Nephron progenitor cell (in vitro differentiated cells): ENCODE measurements around the gene MUTYH.
A peak's percentile ranks its signal among the peaks of the same experiment; 100 is the strongest.

ENCODE experiments used
- DNase-seq: peaks from one replicate; pipeline ENCODE4 v3.0.0; 2021
- H3K27ac Mint-ChIP-seq: 2 replicates; pipeline ENCODE4 v1.8.0; 2021; ENCODE audit warnings: mild to moderate bottlenecking, moderate library complexity, mixed read lengths
- H3K27me3 Mint-ChIP-seq: 2 replicates; pipeline ENCODE4 v1.8.0; 2021; ENCODE audit warnings: mild to moderate bottlenecking, low read depth, mixed read lengths; ENCODE audit not compliant: poor library complexity
- H3K36me3 Mint-ChIP-seq: 2 replicates; pipeline ENCODE4 v1.8.0; 2021; ENCODE audit warnings: low read depth, mixed read lengths
- H3K4me1 Mint-ChIP-seq: 2 replicates; pipeline ENCODE4 v1.8.0; 2021; ENCODE audit warnings: mixed read lengths
- H3K4me3 Mint-ChIP-seq: 2 replicates; pipeline ENCODE4 v1.8.0; 2021; ENCODE audit warnings: mild to moderate bottlenecking, moderate library complexity, mixed read lengths
- H3K9me3 Mint-ChIP-seq: 2 replicates; pipeline ENCODE4 v1.8.0; 2021; ENCODE audit warnings: mild to moderate bottlenecking, moderate library complexity, mixed read lengths
- CTCF ChIP-seq: fragments of 200-600 bp; sonication (generic); IDR thresholded peaks from 2 replicates; pipeline ENCODE4 v1.5.0; 2021; ENCODE audit warnings: antibody characterized with exemption

Gene MUTYH

GRCh38 chr1:45321444-45321843 lies 18.8 kb downstream of the MUTYH start:
- Mint-ChIP-seq H3K4me1 (peaks cover 42% of the 10 kb centered on the region), H3K27ac (peak overlapping the region; percentile 26), H3K36me3 (peaks cover 21% of the 10 kb centered on the region), H3K9me3 (peaks cover 17% of the 10 kb centered on the region), H3K4me3 (no peak overlapping the region), H3K27me3 (no peaks in the 10 kb centered on the region)
- no peak for TF ChIP-seq CTCF
- no peak for DNase-seq

GRCh38 chr1:45319761-45320160 lies 20.5 kb downstream of the MUTYH start:
- Mint-ChIP-seq H3K4me1 (peaks cover 29% of the 10 kb centered on the region), H3K36me3 (peaks cover 9% of the 10 kb centered on the region), H3K4me3 (no peak overlapping the region), H3K27ac (no peak overlapping the region), H3K9me3 (peaks cover 15% of the 10 kb centered on the region), H3K27me3 (no peaks in the 10 kb centered on the region)
- no peak for TF ChIP-seq CTCF
- DNase-seq, result no peak

GRCh38 chr1:45317166-45317565 lies 23.1 kb downstream of the MUTYH start:
- Mint-ChIP-seq H3K9me3 (peaks cover 16% of the 10 kb centered on the region), H3K27me3 (no peaks in the 10 kb centered on the region), H3K4me1 (peaks cover 14% of the 10 kb centered on the region), H3K27ac (no peak overlapping the region), H3K4me3 (no peak overlapping the region), H3K36me3 (no peaks in the 10 kb centered on the region)
- no peak for TF ChIP-seq CTCF
- no peak for DNase-seq

- Mint-ChIP-seq H3K27me3 (no peaks in the 10 kb centered on the region), H3K36me3 (no peaks in the 10 kb centered on the region), H3K9me3 (peaks cover 28% of the 10 kb centered on the region), H3K27ac (no peak overlapping the region), H3K4me1 (no peaks in the 10 kb centered on the region), H3K4me3 (no peak overlapping the region)
- no peak for DNase-seq
- no peak for TF ChIP-seq CTCF
These were observed 26.0 kb downstream of the MUTYH start for GRCh38 chr1:45314266-45314665.

- DNase-seq, result no peak
- no peaks in the 10 kb centered on the region for H3K36me3 Mint-ChIP-seq
- H3K4me1 Mint-ChIP-seq, result peaks cover 39% of the 10 kb centered on the region
- TF ChIP-seq CTCF, result no peak
- H3K4me3 Mint-ChIP-seq, result no peak overlapping the region
- H3K27ac Mint-ChIP-seq, result no peak overlapping the region
- H3K27me3 Mint-ChIP-seq, result no peaks in the 10 kb centered on the region
- H3K9me3 Mint-ChIP-seq, result peaks cover 12% of the 10 kb centered on the region
These were observed 33.3 kb downstream of the MUTYH start for GRCh38 chr1:45306905-45307304.

- H3K4me1 Mint-ChIP-seq, result peaks cover 45% of the 10 kb centered on the region
- H3K4me3 Mint-ChIP-seq, result no peak overlapping the region
- H3K27me3 Mint-ChIP-seq, result no peaks in the 10 kb centered on the region
- no peak overlapping the region for H3K27ac Mint-ChIP-seq
- H3K36me3 Mint-ChIP-seq, result no peaks in the 10 kb centered on the region
- TF ChIP-seq CTCF, result no peak
- H3K9me3 Mint-ChIP-seq, result peaks cover 11% of the 10 kb centered on the region
- DNase-seq, result no peak
These were observed 33.9 kb downstream of the MUTYH start for GRCh38 chr1:45306319-45306718.
